ENCODE measurements around the gene TPM3. TPM values are rescaled to one million over a fixed set of nuclear protein-coding genes. Genes with fewer than 3 reads are reported as not detected.

The TPM3 gene
- total and polyA plus RNA-seq, 2 of the 8 experiments (the other 6 are each of a cell fraction or from before 2014, with no cell fraction given) = 278 to 572 TPM

DNA sequence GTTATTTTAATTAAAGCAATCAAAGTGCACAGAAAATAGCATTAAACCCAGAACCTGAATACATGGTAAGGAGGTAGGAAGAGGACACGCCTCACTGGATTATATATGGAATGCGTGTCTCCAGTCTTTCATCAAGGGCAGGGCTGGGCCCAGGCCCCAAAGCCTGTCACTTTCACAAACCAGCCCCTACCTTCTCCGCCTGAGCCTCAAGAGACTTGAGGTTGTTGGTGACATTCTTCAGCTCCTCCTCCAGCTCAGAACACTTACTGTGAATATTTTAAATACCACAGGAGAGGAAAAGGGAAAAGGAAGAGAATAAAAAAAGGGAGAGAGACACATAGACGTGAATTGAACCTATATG lies 20.7 kb downstream of the TPM3 start (continued):
- TF ChIP-seq, protein P1, sequence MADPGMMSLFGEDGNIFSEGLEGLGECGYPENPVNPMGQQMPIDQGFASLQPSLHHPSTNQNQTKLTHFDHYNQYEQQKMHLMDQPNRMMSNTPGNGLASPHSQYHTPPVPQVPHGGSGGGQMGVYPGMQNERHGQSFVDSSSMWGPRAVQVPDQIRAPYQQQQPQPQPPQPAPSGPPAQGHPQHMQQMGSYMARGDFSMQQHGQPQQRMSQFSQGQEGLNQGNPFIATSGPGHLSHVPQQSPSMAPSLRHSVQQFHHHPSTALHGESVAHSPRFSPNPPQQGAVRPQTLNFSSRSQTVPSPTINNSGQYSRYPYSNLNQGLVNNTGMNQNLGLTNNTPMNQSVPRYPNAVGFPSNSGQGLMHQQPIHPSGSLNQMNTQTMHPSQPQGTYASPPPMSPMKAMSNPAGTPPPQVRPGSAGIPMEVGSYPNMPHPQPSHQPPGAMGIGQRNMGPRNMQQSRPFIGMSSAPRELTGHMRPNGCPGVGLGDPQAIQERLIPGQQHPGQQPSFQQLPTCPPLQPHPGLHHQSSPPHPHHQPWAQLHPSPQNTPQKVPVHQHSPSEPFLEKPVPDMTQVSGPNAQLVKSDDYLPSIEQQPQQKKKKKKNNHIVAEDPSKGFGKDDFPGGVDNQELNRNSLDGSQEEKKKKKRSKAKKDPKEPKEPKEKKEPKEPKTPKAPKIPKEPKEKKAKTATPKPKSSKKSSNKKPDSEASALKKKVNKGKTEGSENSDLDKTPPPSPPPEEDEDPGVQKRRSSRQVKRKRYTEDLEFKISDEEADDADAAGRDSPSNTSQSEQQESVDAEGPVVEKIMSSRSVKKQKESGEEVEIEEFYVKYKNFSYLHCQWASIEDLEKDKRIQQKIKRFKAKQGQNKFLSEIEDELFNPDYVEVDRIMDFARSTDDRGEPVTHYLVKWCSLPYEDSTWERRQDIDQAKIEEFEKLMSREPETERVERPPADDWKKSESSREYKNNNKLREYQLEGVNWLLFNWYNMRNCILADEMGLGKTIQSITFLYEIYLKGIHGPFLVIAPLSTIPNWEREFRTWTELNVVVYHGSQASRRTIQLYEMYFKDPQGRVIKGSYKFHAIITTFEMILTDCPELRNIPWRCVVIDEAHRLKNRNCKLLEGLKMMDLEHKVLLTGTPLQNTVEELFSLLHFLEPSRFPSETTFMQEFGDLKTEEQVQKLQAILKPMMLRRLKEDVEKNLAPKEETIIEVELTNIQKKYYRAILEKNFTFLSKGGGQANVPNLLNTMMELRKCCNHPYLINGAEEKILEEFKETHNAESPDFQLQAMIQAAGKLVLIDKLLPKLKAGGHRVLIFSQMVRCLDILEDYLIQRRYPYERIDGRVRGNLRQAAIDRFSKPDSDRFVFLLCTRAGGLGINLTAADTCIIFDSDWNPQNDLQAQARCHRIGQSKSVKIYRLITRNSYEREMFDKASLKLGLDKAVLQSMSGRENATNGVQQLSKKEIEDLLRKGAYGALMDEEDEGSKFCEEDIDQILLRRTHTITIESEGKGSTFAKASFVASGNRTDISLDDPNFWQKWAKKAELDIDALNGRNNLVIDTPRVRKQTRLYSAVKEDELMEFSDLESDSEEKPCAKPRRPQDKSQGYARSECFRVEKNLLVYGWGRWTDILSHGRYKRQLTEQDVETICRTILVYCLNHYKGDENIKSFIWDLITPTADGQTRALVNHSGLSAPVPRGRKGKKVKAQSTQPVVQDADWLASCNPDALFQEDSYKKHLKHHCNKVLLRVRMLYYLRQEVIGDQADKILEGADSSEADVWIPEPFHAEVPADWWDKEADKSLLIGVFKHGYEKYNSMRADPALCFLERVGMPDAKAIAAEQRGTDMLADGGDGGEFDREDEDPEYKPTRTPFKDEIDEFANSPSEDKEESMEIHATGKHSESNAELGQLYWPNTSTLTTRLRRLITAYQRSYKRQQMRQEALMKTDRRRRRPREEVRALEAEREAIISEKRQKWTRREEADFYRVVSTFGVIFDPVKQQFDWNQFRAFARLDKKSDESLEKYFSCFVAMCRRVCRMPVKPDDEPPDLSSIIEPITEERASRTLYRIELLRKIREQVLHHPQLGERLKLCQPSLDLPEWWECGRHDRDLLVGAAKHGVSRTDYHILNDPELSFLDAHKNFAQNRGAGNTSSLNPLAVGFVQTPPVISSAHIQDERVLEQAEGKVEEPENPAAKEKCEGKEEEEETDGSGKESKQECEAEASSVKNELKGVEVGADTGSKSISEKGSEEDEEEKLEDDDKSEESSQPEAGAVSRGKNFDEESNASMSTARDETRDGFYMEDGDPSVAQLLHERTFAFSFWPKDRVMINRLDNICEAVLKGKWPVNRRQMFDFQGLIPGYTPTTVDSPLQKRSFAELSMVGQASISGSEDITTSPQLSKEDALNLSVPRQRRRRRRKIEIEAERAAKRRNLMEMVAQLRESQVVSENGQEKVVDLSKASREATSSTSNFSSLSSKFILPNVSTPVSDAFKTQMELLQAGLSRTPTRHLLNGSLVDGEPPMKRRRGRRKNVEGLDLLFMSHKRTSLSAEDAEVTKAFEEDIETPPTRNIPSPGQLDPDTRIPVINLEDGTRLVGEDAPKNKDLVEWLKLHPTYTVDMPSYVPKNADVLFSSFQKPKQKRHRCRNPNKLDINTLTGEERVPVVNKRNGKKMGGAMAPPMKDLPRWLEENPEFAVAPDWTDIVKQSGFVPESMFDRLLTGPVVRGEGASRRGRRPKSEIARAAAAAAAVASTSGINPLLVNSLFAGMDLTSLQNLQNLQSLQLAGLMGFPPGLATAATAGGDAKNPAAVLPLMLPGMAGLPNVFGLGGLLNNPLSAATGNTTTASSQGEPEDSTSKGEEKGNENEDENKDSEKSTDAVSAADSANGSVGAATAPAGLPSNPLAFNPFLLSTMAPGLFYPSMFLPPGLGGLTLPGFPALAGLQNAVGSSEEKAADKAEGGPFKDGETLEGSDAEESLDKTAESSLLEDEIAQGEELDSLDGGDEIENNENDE (IDR thresholded peaks at IDR 0.05; ENCODE audit: insufficient replicate concordance, low read length) = no peak
- TF ChIP-seq TAF1 (IDR thresholded peaks at IDR 0.05; ENCODE audit: low read depth, low read length) = no peak
- TF ChIP-seq SUZ12 (IDR thresholded peaks at IDR 0.05; ENCODE audit: low read length) = no peak
- no peak for TF ChIP-seq MAFK (IDR thresholded peaks at IDR 0.05; ENCODE audit: low read depth, low read length)
- no peak for TF ChIP-seq BCL11A (IDR thresholded peaks at IDR 0.05; ENCODE audit: low read depth in 2 of 2, low read length in 2 of 2)
- no peak for TF ChIP-seq EZH2 (IDR thresholded peaks at IDR 0.05; ENCODE audit: low read depth, low read length, severe bottlenecking)
- no peak for TF ChIP-seq EGR1 (IDR thresholded peaks at IDR 0.05; ENCODE audit: borderline replicate concordance, low read depth, low read length)
